ENCODE data around the gene NAP1L4. TPM values are rescaled to one million over a fixed set of nuclear protein-coding genes. Genes with fewer than 3 reads are reported as not detected.

NAP1L4 gene
- total and polyA plus RNA-seq, 2 of the 4 experiments (the other 2 are of a cell fraction): 71.5 to 80.7 TPM

DNA sequence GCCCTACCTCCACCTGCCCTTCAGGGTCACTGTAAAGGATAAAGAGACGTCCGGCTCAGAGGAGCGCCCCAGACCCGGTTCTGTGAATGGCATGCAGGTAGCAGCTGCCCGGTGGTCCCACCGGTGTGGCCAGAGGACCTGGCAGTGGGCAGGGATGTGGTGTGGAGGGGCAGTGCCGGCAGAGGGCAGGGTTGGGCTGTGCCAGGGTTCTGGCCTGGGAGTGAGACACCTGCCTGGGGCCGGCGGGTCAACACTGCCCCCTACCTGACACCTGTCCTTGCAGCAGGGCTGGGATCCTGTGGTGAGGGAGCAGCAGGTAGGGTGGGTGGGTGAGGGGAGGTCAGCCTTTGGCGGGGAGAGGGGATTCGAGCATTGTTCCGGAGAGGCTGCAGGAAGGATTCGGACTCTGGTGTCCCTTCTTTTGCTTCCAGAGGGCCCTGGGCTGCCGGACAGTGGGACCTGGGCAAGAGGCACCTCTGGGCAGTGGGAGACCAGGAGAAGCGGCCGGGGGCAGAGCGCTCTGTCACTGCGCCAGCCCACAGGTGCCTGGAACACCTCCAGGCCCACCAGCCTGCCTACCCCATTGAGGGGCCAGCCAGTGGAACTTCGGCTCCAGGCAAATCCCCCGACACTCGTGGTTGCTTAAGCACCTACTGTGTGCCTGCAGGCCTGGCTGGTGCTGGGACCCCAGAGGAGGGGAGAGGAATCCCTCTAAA is 61.3 kb downstream of the NAP1L4 start:
- Histone ChIP-seq H2AK5ac (ENCODE audit: low read depth, low read length) (peak overlapping the region; percentile 90), H3K4me1 (ENCODE audit: control insufficient read depth, insufficient read depth, low read length) (peaks cover 16% of the 10 kb centered on the region), H3K79me1 (ENCODE audit: low read depth in 1 of 2, low read length in 2 of 2) (peaks cover 6 to 27% of the 10 kb centered on the region in 2 experiments; a peak in 3 of 4 replicates), H4K8ac (ENCODE audit: low read depth in 2 of 2, low read length in 2 of 2) (peak overlapping the region; percentile 72 to 88; a peak in 3 of 4 replicates), H3K9me1 (ENCODE audit: insufficient read depth, low read length) (peaks cover 10% of the 10 kb centered on the region), H3K4me3 (ENCODE audit: insufficient read depth, low read depth, low read length) (peak overlapping the region; percentile 92), H3K18ac (ENCODE audit: low read depth, low read length) (no peak overlapping the region), H3K4ac (ENCODE audit: low read depth, low read length) (peak overlapping the region; percentile 96), H3K27ac (ENCODE audit: insufficient read depth, low read length) (peak overlapping the region; percentile 53), H4K20me1 (ENCODE audit: insufficient read depth, low read length) (peaks cover 18% of the 10 kb centered on the region), H3K9ac (ENCODE audit: low read depth, low read length) (0 out of 2 replicates have a peak overlapping the region, but pooled peaks have one; percentile 4), H4K91ac (ENCODE audit: insufficient read depth, low read depth, low read length) (peak overlapping the region; percentile 72), H3K23ac (ENCODE audit: low read depth, low read length) (peak overlapping the region; percentile 84; the same call in 1 of the 2 replicates), H3K36me3 (ENCODE audit: control insufficient read depth, insufficient read depth, low read length) (no peaks in the 10 kb centered on the region), H3K9me3 (ENCODE audit: control insufficient read depth, insufficient read depth, low read length) (no peaks in the 10 kb centered on the region), H3K27me3 (ENCODE audit: control insufficient read depth, insufficient read depth, low read length) (no peaks in the 10 kb centered on the region), H2BK20ac (ENCODE audit: low read depth, low read length) (peak overlapping the region; percentile 96), H4K5ac (ENCODE audit: low read depth, low read length) (peak overlapping the region; percentile 28; the same call in 1 of the 2 replicates), H3K4me2 (ENCODE audit: low read depth, low read length) (peak overlapping the region; percentile 56), H3K56ac (ENCODE audit: extremely low read depth, insufficient read depth, low read length) (0 out of 2 replicates have a peak overlapping the region, but pooled peaks have one; percentile 44), H2BK5ac (ENCODE audit: low read depth, low read length, poor library complexity, severe bottlenecking) (peak overlapping the region; percentile 27), H3K14ac (replicated peaks; ENCODE audit: low read depth, low read length) (peak overlapping the region; percentile 68; the same call in 1 of the 2 replicates), H2AK9ac (replicated peaks; ENCODE audit: low read depth, low read length, poor library complexity) (peak overlapping the region; percentile 56), H2BK120ac (ENCODE audit: low read depth, low read length) (peak overlapping the region; percentile 95), H2BK15ac (ENCODE audit: low read depth, low read length) (peak overlapping the region; percentile 94; the same call in 1 of the 3 replicates), H2AFZ (replicated peaks; ENCODE audit: low read length, poor library complexity) (peak overlapping the region; percentile 90)
- ChIA-PET CTCF (interaction anchor here (1.0 to 1.4 kb wide), 2 partner anchors 38 to 39 kb away, joined by 3 read pairs; no protein-coding TSS in a partner anchor), POLR2A (ENCODE audit: unreplicated experiment) (no interaction called here)
- TF ChIP-seq POLR2A (IDR thresholded peaks at IDR 0.05; ENCODE audit: low read depth, low read length) (no peak), MXI1 (IDR thresholded peaks at IDR 0.05; ENCODE audit: borderline replicate concordance, low read depth, low read length) (no peak), CEBPB (IDR thresholded peaks at IDR 0.05; ENCODE audit: low read depth, low read length) (no peak), SMC3 (IDR thresholded peaks at IDR 0.05; ENCODE audit: low read depth, low read length) (0 out of 2 replicates have a peak, but pooled peaks have one; percentile 16), NFE2L2 (IDR thresholded peaks at IDR 0.05; ENCODE audit: low read depth, low read length) (no peak), RAD21 (IDR thresholded peaks at IDR 0.05; ENCODE audit: low read length) (peak; percentile 52)
- TF ChIP-seq, protein P1, sequence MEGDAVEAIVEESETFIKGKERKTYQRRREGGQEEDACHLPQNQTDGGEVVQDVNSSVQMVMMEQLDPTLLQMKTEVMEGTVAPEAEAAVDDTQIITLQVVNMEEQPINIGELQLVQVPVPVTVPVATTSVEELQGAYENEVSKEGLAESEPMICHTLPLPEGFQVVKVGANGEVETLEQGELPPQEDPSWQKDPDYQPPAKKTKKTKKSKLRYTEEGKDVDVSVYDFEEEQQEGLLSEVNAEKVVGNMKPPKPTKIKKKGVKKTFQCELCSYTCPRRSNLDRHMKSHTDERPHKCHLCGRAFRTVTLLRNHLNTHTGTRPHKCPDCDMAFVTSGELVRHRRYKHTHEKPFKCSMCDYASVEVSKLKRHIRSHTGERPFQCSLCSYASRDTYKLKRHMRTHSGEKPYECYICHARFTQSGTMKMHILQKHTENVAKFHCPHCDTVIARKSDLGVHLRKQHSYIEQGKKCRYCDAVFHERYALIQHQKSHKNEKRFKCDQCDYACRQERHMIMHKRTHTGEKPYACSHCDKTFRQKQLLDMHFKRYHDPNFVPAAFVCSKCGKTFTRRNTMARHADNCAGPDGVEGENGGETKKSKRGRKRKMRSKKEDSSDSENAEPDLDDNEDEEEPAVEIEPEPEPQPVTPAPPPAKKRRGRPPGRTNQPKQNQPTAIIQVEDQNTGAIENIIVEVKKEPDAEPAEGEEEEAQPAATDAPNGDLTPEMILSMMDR (conservative IDR thresholded peaks at IDR 0.05; ENCODE audit: low read depth, low read length): peak; percentile 56
- 46% methylated on average over 8 of the region's 21 CpGs; no CpG with 5 or more reads in 1 of the 2 experiments for WGBS, 2 experiments (ENCODE audit: extremely low coverage in 2 of 2, insufficient read length in 1 of 2)
- DNase-seq (peak; percentile 23), ATAC-seq (ENCODE audit: low read depth) (0 out of 2 replicates have a peak, but pooled peaks have one; percentile 3)
- dilution Hi-C loops (cut with HindIII; ENCODE audit: low sequenced_read_pairs, unreplicated experiment) (no loop called here), in situ Hi-C loops (cut with MboI; ENCODE audit: low sequenced_read_pairs) (no loop called here), intact Hi-C loops (cut with micrococcal nuclease) (no loop called here)
- no TSS peak for BruUV-seq (replicated peaks)

All from IMR-90 (cell line).